Type B pancreatic cell (in vitro differentiated cells): ENCODE measurements around the gene ST6GALNAC3. TPM values are rescaled to one million over a fixed set of nuclear protein-coding genes. Genes with fewer than 3 reads are reported as not detected.

Experiments used
- DNase-seq: peaks from one replicate; pipeline ENCODE4 v3.0.0; 2021; ENCODE audit warnings: mixed read lengths; ENCODE audit not compliant: unreplicated experiment; ENCODE audit errors: extremely low spot score
- H3K27ac Mint-ChIP-seq: 2 replicates; pipeline ENCODE4 v1.8.0; 2021; ENCODE audit warnings: mild to moderate bottlenecking, mixed read lengths
- H3K27me3 Mint-ChIP-seq: 2 replicates; pipeline ENCODE4 v1.8.0; 2021; ENCODE audit warnings: mixed read lengths
- H3K36me3 Mint-ChIP-seq: 2 replicates; pipeline ENCODE4 v1.8.0; 2021; ENCODE audit warnings: mixed read lengths
- H3K4me1 Mint-ChIP-seq: one replicate; pipeline ENCODE4 v1.8.0; 2021; ENCODE audit warnings: mixed read lengths; ENCODE audit not compliant: unreplicated experiment
- H3K4me3 Mint-ChIP-seq: 2 replicates; pipeline ENCODE4 v1.8.0; 2021; ENCODE audit warnings: mild to moderate bottlenecking, mixed read lengths
- H3K9me3 Mint-ChIP-seq: 2 replicates; pipeline ENCODE4 v1.8.0; 2021; ENCODE audit warnings: mixed read lengths
- total RNA-seq: library from RNA; stranded (reverse); gene quantifications from 2 replicates; pipeline ENCODE4 v1.2.1, GENCODE V29; 2021; ENCODE audit warnings: low replicate concordance
- TF ChIP-seq, protein P1 (sequence below): fragments of 200-600 bp; sonication (generic); conservative IDR thresholded peaks from 2 replicates; pipeline ENCODE4 v1.5.0; 2021; ENCODE audit warnings: antibody characterized with exemption, mild to moderate bottlenecking

The ST6GALNAC3 gene
- total RNA-seq, 1 donor from 2014 or later, result 24.7 TPM

DNA sequence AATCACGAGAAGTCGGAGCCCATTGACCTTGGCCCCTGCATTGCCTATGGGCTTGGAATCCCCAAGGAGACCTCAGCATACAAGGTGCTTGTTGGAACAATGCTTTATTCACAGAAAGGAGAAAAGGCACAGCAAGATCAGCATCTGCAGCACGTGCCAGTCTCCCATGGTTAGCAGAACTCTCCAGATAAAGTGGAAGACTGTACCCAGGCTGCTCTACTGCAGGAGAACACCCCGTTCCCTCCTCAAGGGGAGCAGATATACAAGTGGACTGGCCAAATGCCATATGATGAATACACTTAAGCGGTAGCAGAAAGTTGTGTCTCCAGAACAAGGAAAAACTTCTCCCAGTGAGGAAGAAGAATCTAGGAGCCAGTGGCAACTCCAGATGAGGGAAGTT lies 53.5 kb downstream of the ST6GALNAC3 start:
- Mint-ChIP-seq H3K4me1 (peaks cover 19% of the 10 kb centered on the region), H3K4me3 (no peak overlapping the region), H3K27me3 (no peaks in the 10 kb centered on the region), H3K36me3 (peaks cover 9% of the 10 kb centered on the region), H3K27ac (no peak overlapping the region), H3K9me3 (no peaks in the 10 kb centered on the region)
- no peak for DNase-seq
- TF ChIP-seq, protein P1, sequence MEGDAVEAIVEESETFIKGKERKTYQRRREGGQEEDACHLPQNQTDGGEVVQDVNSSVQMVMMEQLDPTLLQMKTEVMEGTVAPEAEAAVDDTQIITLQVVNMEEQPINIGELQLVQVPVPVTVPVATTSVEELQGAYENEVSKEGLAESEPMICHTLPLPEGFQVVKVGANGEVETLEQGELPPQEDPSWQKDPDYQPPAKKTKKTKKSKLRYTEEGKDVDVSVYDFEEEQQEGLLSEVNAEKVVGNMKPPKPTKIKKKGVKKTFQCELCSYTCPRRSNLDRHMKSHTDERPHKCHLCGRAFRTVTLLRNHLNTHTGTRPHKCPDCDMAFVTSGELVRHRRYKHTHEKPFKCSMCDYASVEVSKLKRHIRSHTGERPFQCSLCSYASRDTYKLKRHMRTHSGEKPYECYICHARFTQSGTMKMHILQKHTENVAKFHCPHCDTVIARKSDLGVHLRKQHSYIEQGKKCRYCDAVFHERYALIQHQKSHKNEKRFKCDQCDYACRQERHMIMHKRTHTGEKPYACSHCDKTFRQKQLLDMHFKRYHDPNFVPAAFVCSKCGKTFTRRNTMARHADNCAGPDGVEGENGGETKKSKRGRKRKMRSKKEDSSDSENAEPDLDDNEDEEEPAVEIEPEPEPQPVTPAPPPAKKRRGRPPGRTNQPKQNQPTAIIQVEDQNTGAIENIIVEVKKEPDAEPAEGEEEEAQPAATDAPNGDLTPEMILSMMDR, result no peak

DNA sequence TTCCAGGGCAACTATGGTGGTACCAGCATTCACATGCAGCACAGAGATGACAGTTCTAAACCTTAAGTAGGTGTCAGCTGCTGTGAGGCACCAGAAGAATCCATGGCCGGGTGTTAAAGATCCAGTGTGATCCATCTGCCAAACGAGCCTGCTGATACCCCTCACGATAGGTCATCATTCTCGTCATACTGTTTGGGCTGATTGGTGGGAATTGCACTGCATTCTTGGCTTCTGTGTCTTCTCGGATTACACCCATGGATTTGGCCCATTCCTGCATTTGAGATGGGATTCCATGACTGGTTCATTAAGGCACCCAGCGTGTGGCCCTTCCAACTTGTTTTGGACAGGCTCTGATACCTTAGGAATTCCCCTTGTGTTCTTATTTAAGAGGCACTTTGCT lies 55.2 kb downstream of the ST6GALNAC3 start:
- TF ChIP-seq, protein P1, result no peak
- H3K4me3 Mint-ChIP-seq, result no peak overlapping the region
- H3K27ac Mint-ChIP-seq, result no peak overlapping the region
- DNase-seq, result no peak
- peaks cover 9% of the 10 kb centered on the region for H3K36me3 Mint-ChIP-seq
- H3K9me3 Mint-ChIP-seq, result no peaks in the 10 kb centered on the region
- no peaks in the 10 kb centered on the region for H3K27me3 Mint-ChIP-seq
- peaks cover 19% of the 10 kb centered on the region for H3K4me1 Mint-ChIP-seq

DNA sequence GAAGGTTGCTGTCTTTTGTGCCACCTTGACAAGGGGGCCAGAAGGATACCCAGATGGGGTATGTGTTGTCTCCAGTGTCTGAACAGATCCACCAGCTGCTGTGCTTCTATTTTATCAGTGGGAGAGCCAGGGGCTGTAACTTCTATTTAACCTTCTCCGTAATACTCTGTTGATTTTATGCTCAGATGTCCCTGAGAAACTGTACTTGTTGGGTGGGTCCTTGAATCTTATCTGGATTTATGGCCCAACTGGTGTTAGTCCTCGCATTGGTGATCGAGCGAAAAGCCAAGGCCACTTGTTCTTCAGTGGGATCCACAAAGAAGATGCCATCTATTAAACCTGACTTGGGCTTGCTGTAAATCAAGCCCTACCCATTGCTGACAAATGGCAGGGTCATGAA lies 56.4 kb downstream of the ST6GALNAC3 start:
- DNase-seq, result no peak
- Mint-ChIP-seq H3K27ac (no peak overlapping the region), H3K9me3 (no peaks in the 10 kb centered on the region), H3K27me3 (no peaks in the 10 kb centered on the region), H3K4me1 (peaks cover 18% of the 10 kb centered on the region), H3K4me3 (no peak overlapping the region), H3K36me3 (peaks cover 9% of the 10 kb centered on the region)
- TF ChIP-seq, protein P1, result no peak

DNA sequence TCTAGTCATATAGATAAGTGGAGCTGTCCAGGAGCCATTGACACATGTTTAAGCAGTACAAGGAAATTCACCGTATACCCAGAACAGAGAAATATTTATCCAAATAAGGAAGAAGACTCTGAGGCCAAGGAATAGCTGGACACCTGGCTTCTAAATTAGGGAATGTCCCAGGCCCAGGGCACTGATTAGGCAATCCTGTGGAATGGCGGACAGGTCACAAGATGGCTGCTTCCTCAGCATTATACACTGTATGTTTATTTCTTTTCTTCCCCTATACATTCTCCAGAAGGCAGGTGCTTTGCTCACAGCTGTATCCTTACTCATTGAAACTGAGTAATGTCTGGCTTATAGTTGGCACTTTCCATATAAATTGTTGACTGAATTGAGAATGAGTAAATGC lies 59.4 kb downstream of the ST6GALNAC3 start:
- peaks cover 12% of the 10 kb centered on the region for H3K4me1 Mint-ChIP-seq
- H3K9me3 Mint-ChIP-seq, result no peaks in the 10 kb centered on the region
- no peak overlapping the region for H3K4me3 Mint-ChIP-seq
- TF ChIP-seq, protein P1, result no peak
- no peak overlapping the region for H3K27ac Mint-ChIP-seq
- peaks cover 9% of the 10 kb centered on the region for H3K36me3 Mint-ChIP-seq
- no peaks in the 10 kb centered on the region for H3K27me3 Mint-ChIP-seq
- DNase-seq, result no peak

DNA sequence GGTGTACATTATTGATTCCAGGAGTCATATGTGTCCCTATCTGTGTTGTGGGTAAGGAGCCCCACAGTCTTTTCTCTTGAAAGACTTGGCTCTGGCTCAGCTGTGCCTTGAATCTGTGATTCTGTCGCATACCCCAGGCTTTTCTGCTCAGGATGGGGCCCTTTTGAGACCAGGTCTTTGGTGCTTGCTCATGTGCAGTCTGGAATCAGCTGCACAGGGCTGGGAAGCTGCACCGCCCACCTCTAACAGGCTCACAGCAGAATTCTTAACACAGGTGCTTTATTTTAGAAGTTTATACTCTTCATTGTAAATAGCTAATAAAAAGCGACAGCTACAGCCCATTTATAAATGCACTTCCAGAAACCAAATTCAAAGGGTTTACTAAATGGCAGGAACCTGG lies 61.3 kb downstream of the ST6GALNAC3 start:
- TF ChIP-seq, protein P1, result no peak
- H3K4me3 Mint-ChIP-seq, result no peak overlapping the region
- no peak overlapping the region for H3K27ac Mint-ChIP-seq
- H3K27me3 Mint-ChIP-seq, result no peaks in the 10 kb centered on the region
- DNase-seq, result no peak
- H3K4me1 Mint-ChIP-seq, result peaks cover 26% of the 10 kb centered on the region
- H3K9me3 Mint-ChIP-seq, result no peaks in the 10 kb centered on the region
- peaks cover 3% of the 10 kb centered on the region for H3K36me3 Mint-ChIP-seq

DNA sequence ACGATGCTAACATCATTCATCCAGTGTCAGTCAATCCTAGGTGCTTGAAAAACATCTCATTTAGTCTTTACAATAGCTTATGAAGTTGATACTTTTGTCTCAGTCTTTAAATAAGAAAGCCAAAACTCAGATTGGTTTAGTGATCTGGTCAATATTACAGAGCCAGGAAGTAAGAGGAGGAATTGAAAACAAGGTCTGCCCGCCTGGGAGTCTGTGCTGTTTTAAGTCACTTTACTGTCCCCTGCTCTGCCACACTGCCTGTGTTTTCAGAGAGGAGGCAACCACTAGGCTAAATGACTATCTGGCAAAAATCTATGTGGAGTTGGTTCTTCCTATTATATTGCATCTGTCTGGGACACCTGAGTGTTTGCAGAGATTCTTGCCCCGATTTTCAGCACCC lies 62.3 kb downstream of the ST6GALNAC3 start:
- TF ChIP-seq, protein P1, result no peak
- H3K27me3 Mint-ChIP-seq, result no peaks in the 10 kb centered on the region
- no peak overlapping the region for H3K27ac Mint-ChIP-seq
- H3K4me1 Mint-ChIP-seq, result peaks cover 29% of the 10 kb centered on the region
- no peaks in the 10 kb centered on the region for H3K9me3 Mint-ChIP-seq
- DNase-seq, result no peak
- peaks cover 3% of the 10 kb centered on the region for H3K36me3 Mint-ChIP-seq
- no peak overlapping the region for H3K4me3 Mint-ChIP-seq
